Activated CD4-positive, alpha-beta T cell treated with anti-CD3 and anti-CD28 coated beads for 36 hours (primary cell): ENCODE data around the gene PLXND1. TPM values are rescaled to one million over a fixed set of nuclear protein-coding genes. Genes with fewer than 3 reads are reported as not detected.
"Not testable (repeated sequence)": the region's sequence is repeated elsewhere in the genome, so short reads cannot be mapped to it uniquely, and the experiment has no call there.

Experiments
- ATAC-seq: fragments of 200-7000 bp; cut with Tn5 transposase; one replicate; pipeline ENCODE4 v1.10.0; 2021; ENCODE audit warnings: mild to moderate bottlenecking, moderate library complexity
- CTCF ChIA-PET: fragments of 350-600 bp; sonication (Branson Sonifier 250); formaldehyde crosslinking; loops from one replicate; lab custom pipeline; 2021; ENCODE audit warnings: antibody characterized with exemption; lab: Charles Lee
- POLR2A ChIA-PET: fragments of 350-600 bp; sonication (Branson Sonifier 250); formaldehyde crosslinking; loops from one replicate; lab custom pipeline; 2021; ENCODE audit warnings: antibody characterized with exemption, inconsistent platforms; lab: Charles Lee
- DNase-seq: peaks from one replicate; pipeline ENCODE4 v3.0.0-alpha.2; 2020
- H3K27ac Mint-ChIP-seq: one replicate; pipeline ENCODE4 v1.8.0; 2021; ENCODE audit warnings: mixed read lengths
- H3K27me3 Mint-ChIP-seq: one replicate; pipeline ENCODE4 v1.8.0; 2021; ENCODE audit warnings: mixed read lengths
- H3K36me3 Mint-ChIP-seq: one replicate; pipeline ENCODE4 v1.8.0; 2021; ENCODE audit warnings: low read depth, mixed read lengths
- H3K4me1 Mint-ChIP-seq: one replicate; pipeline ENCODE4 v1.8.0; 2021; ENCODE audit warnings: mixed read lengths
- H3K4me3 Mint-ChIP-seq: one replicate; pipeline ENCODE4 v1.8.0; 2021; ENCODE audit warnings: mild to moderate bottlenecking, moderate library complexity, mixed read lengths
- H3K9me3 Mint-ChIP-seq: one replicate; pipeline ENCODE4 v1.8.0; 2021; ENCODE audit warnings: low read depth, mixed read lengths
- intact Hi-C, 2 experiments: fragments of 100-400 bp; cut with DNase I in 1 of 2; cut with micrococcal nuclease in 1 of 2; formaldehyde crosslinking; loops; one replicate each; pipeline versions ENCODE4 v1.14.2 to v1.15.1; 2022 to 2024; cut with DNase I, micrococcal nuclease
- total RNA-seq, 2 experiments: library from RNA; stranded (reverse); gene quantifications; one replicate each; pipeline ENCODE4 v1.2.3, GENCODE V29; 2021

PLXND1 gene
- total RNA-seq, 2 experiments from 2014 or later, result 3.1 to 4.6 TPM

- Mint-ChIP-seq H3K4me3 (no peak overlapping the region), H3K4me1 (peaks cover 5% of the 10 kb centered on the region), H3K27ac (no peak overlapping the region), H3K27me3 (peaks cover 3% of the 10 kb centered on the region), H3K36me3 (no peaks in the 10 kb centered on the region), H3K9me3 (no peaks in the 10 kb centered on the region)
- ChIA-PET POLR2A (no interaction called here), CTCF (no interaction called here)
- intact Hi-C loops, result no loop called here
- DNase-seq (no peak), ATAC-seq (no peak)
Observed at GRCh38 chr3:129552287-129553050, 54.0 kb downstream of the PLXND1 start.

- ChIA-PET POLR2A (no interaction called here), CTCF (no interaction called here)
- no peaks in the 10 kb centered on the region for H3K36me3 Mint-ChIP-seq
- intact Hi-C loops, result no loop called here
- no peak for DNase-seq
- ATAC-seq, result no peak
- H3K27me3 Mint-ChIP-seq, result peaks cover 3% of the 10 kb centered on the region
- H3K4me3 Mint-ChIP-seq, result no peak overlapping the region
- no peak overlapping the region for H3K27ac Mint-ChIP-seq
- H3K9me3 Mint-ChIP-seq, result no peaks in the 10 kb centered on the region
- peaks cover 5% of the 10 kb centered on the region for H3K4me1 Mint-ChIP-seq
Observed at GRCh38 chr3:129549805-129550204, 56.7 kb downstream of the PLXND1 start.

- no peak for DNase-seq
- H3K27ac Mint-ChIP-seq, result no peak overlapping the region
- no peaks in the 10 kb centered on the region for H3K36me3 Mint-ChIP-seq
- peaks cover 3% of the 10 kb centered on the region for H3K27me3 Mint-ChIP-seq
- ChIA-PET POLR2A (no interaction called here), CTCF (no interaction called here)
- no peak for ATAC-seq
- H3K4me3 Mint-ChIP-seq, result no peak overlapping the region
- intact Hi-C loops, result no loop called here
- no peaks in the 10 kb centered on the region for H3K9me3 Mint-ChIP-seq
- peaks cover 3% of the 10 kb centered on the region for H3K4me1 Mint-ChIP-seq
Observed at GRCh38 chr3:129549006-129549800, 57.3 kb downstream of the PLXND1 start.

GRCh38 chr3:129548104-129548965 lies 58.1 kb downstream of the PLXND1 start:
- ChIA-PET CTCF (no interaction called here), POLR2A (no interaction called here)
- intact Hi-C loops, result no loop called here
- Mint-ChIP-seq H3K27me3 (peaks cover 3% of the 10 kb centered on the region), H3K4me3 (no peak overlapping the region), H3K9me3 (no peaks in the 10 kb centered on the region), H3K27ac (no peak overlapping the region), H3K4me1 (no peaks in the 10 kb centered on the region), H3K36me3 (no peaks in the 10 kb centered on the region)
- no peak for DNase-seq
- ATAC-seq, result no peak

- POLR2A ChIA-PET, result no interaction called here
- Mint-ChIP-seq H3K27ac (no peak overlapping the region), H3K9me3 (no peaks in the 10 kb centered on the region), H3K36me3 (no peaks in the 10 kb centered on the region), H3K27me3 (peaks cover 3% of the 10 kb centered on the region), H3K4me1 (no peaks in the 10 kb centered on the region), H3K4me3 (no peak overlapping the region)
- ATAC-seq, result no peak
- intact Hi-C loops, result no loop called here
- DNase-seq, result no peak
- CTCF ChIA-PET, result no interaction called here
Observed at GRCh38 chr3:129547241-129547640, 59.2 kb downstream of the PLXND1 start.

GRCh38 chr3:129545951-129546350 lies 60.5 kb downstream of the PLXND1 start:
- H3K9me3 Mint-ChIP-seq, H3K36me3 Mint-ChIP-seq, H3K27ac Mint-ChIP-seq, H3K4me1 Mint-ChIP-seq, H3K27me3 Mint-ChIP-seq, H3K4me3 Mint-ChIP-seq, ATAC-seq, CTCF ChIA-PET, POLR2A ChIA-PET, intact Hi-C loops, DNase-seq: not testable (repeated sequence)

- no peaks in the 10 kb centered on the region for H3K4me1 Mint-ChIP-seq
- H3K27ac Mint-ChIP-seq, result no peak overlapping the region
- no peak for ATAC-seq
- no peaks in the 10 kb centered on the region for H3K9me3 Mint-ChIP-seq
- CTCF ChIA-PET, result no interaction called here
- no peaks in the 10 kb centered on the region for H3K27me3 Mint-ChIP-seq
- POLR2A ChIA-PET, result no interaction called here
- no peaks in the 10 kb centered on the region for H3K36me3 Mint-ChIP-seq
- intact Hi-C loops, result no loop called here
- H3K4me3 Mint-ChIP-seq, result no peak overlapping the region
- no peak for DNase-seq
Observed at GRCh38 chr3:129543999-129544398, 62.5 kb downstream of the PLXND1 start.

- no peak within 1 kb of the TSS for H3K27ac Mint-ChIP-seq
- no peaks in the 10 kb centered on the region for H3K4me1 Mint-ChIP-seq
- ChIA-PET CTCF (no interaction called here), POLR2A (no interaction called here)
- ATAC-seq (no peak), DNase-seq (no peak)
- H3K27me3 Mint-ChIP-seq, result no peaks in the 10 kb centered on the region
- no peaks in the 10 kb centered on the region for H3K9me3 Mint-ChIP-seq
- intact Hi-C loops, result no loop called here
- H3K4me3 Mint-ChIP-seq, result no peak within 1 kb of the TSS
- H3K36me3 Mint-ChIP-seq, result no peaks in the 10 kb centered on the region
Observed at GRCh38 chr3:129543156-129543790, 63.2 kb downstream of the PLXND1 start, which contains the start of gene H1-8. Gene H1-8 (plus strand): TSS chr3:129543175. CDS start chr3:129543219, 44 bp downstream.

GRCh38 chr3:129542747-129543146 lies 63.7 kb downstream of the PLXND1 start:
- Mint-ChIP-seq H3K36me3 (no peaks in the 10 kb centered on the region), H3K27me3 (no peaks in the 10 kb centered on the region), H3K4me3 (no peak overlapping the region), H3K27ac (no peak overlapping the region), H3K4me1 (no peaks in the 10 kb centered on the region), H3K9me3 (no peaks in the 10 kb centered on the region)
- ATAC-seq, result no peak
- ChIA-PET POLR2A (no interaction called here), CTCF (no interaction called here)
- no peak for DNase-seq
- intact Hi-C loops, result no loop called here

- Mint-ChIP-seq H3K27me3 (no peaks in the 10 kb centered on the region), H3K36me3 (no peaks in the 10 kb centered on the region), H3K27ac (no peak overlapping the region), H3K9me3 (no peaks in the 10 kb centered on the region), H3K4me3 (no peak overlapping the region), H3K4me1 (no peaks in the 10 kb centered on the region)
- no peak for DNase-seq
- POLR2A ChIA-PET, result no interaction called here
- ATAC-seq, result no peak
- CTCF ChIA-PET, result no interaction called here
- intact Hi-C loops, result no loop called here
Observed at GRCh38 chr3:129540776-129541516, 65.5 kb downstream of the PLXND1 start.
